Right lobe of liver (tissue), 4 donors: Measurements from ENCODE around the gene HOXB8.

ENCODE experiments used
- POLR2A ChIP-seq: fragments of 450-650 bp; IDR thresholded peaks from one replicate; pipeline ENCODE4 v1.6.1; 2017; ENCODE audit warnings: antibody characterized with exemption, mild to moderate bottlenecking
- TF ChIP-seq, protein P1 (sequence below), 4 donors: fragments of 200-600 bp in 3 of 4; fragments of 450-650 bp in 1 of 4; IDR thresholded peaks; one replicate each; pipeline versions ENCODE4 v1.5.1 to v1.8.0; 2016 to 2022; ENCODE audit warnings: antibody characterized with exemption in 4 of 4, mild to moderate bottlenecking in 2 of 4
- donor health status: DM: no; HTN: no; CAD: no.
- donor health status: DM: no; HTN: no; CAD: no.
- donor health status: DM: no; HTN: yes; CAD: no.

- TF ChIP-seq, protein P1, sequence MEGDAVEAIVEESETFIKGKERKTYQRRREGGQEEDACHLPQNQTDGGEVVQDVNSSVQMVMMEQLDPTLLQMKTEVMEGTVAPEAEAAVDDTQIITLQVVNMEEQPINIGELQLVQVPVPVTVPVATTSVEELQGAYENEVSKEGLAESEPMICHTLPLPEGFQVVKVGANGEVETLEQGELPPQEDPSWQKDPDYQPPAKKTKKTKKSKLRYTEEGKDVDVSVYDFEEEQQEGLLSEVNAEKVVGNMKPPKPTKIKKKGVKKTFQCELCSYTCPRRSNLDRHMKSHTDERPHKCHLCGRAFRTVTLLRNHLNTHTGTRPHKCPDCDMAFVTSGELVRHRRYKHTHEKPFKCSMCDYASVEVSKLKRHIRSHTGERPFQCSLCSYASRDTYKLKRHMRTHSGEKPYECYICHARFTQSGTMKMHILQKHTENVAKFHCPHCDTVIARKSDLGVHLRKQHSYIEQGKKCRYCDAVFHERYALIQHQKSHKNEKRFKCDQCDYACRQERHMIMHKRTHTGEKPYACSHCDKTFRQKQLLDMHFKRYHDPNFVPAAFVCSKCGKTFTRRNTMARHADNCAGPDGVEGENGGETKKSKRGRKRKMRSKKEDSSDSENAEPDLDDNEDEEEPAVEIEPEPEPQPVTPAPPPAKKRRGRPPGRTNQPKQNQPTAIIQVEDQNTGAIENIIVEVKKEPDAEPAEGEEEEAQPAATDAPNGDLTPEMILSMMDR (IDR thresholded peaks at IDR 0.05), result no peak
- no peak for TF ChIP-seq POLR2A
Observed at GRCh38 chr17:48595278-48595999, 19.7 kb downstream of the HOXB8 start.
